Urinary bladder (tissue), 4 donors: ENCODE results near the gene OR2T12. TPM values are rescaled to one million over a fixed set of nuclear protein-coding genes. Genes with fewer than 3 reads are reported as not detected.
"Not testable (repeated sequence)": the region's sequence is repeated elsewhere in the genome, so short reads cannot be mapped to it uniquely, and the experiment has no call there.

Experiments used
- DNase-seq: peaks from one replicate; pipeline ENCODE4 v3.0.0-alpha.2; 2015; ENCODE audit errors: extremely low spot score
- H3K27ac ChIP-seq: one replicate; pipeline ENCODE4 v1.5.1; 2013; ENCODE audit warnings: low read depth, mild to moderate bottlenecking, moderate library complexity
- H3K36me3 ChIP-seq: one replicate; pipeline ENCODE4 v1.6.1; 2013; ENCODE audit warnings: mild to moderate bottlenecking, moderate library complexity; ENCODE audit not compliant: insufficient read depth
- H3K4me1 ChIP-seq: one replicate; pipeline ENCODE4 v1.6.1; 2013; ENCODE audit warnings: mild to moderate bottlenecking, moderate library complexity; ENCODE audit not compliant: insufficient read depth
- H3K4me3 ChIP-seq: one replicate; pipeline ENCODE4 v1.5.1; 2013; ENCODE audit warnings: low read depth, low read length
- WGBS: extraction: QIAGEN DNeasy Blood & Tissue Kit; methylation state at CpG from one replicate; pipeline ENCODE4 v1.1.7; 2013; 5-methylcytosine and 5-hydroxymethylcytosine counted together
- polyA plus RNA-seq: library from polyadenylated mRNA; stranded (reverse); fragments of 200-250 nt; gene quantifications from one replicate; pipeline ENCODE4 v1.2.3, GENCODE V29; 2013
- total RNA-seq: library from RNA; depleted of rRNA; stranded (reverse); fragments of >200 nt; gene quantifications from one replicate; pipeline ENCODE4 v1.2.3, GENCODE V29; 2014
- donor health status: healthy with polysubstance abuse.
- donor health status: healthy.

The OR2T12 gene
- total RNA-seq (not detected), polyA plus RNA-seq (not detected)

- Histone ChIP-seq H3K4me3 (no peak within 1 kb of the TSS), H3K4me1 (no peaks in the 10 kb centered on the region), H3K27ac (no peak within 1 kb of the TSS), H3K36me3 (no peaks in the 10 kb centered on the region)
- no peak for DNase-seq
- WGBS: 79% methylated on average over 1 of the region's 1 CpG
Measured at GRCh38 chr1:248303324-248303723, at the start of gene OR2T12. Gene OR2T12, minus strand, starts transcription at chr1:248303424. Its CDS starts 7,846 bp downstream, at chr1:248295578.

GRCh38 chr1:248348475-248348874 is 45.3 kb upstream of the OR2T12 start, which contains the start of gene OR14C36:
Gene OR14C36, plus strand, starts transcription at chr1:248348775. Its CDS starts 0 bp downstream, at chr1:248348775.
- WGBS: 63% methylated on average over 4 of the region's 4 CpGs
- Histone ChIP-seq H3K4me1 (no peaks in the 10 kb centered on the region), H3K4me3 (no peak within 1 kb of the TSS), H3K27ac (no peak within 1 kb of the TSS), H3K36me3 (no peaks in the 10 kb centered on the region)
- no peak for DNase-seq

- Histone ChIP-seq H3K27ac (no peak overlapping the region), H3K4me1 (no peaks in the 10 kb centered on the region), H3K36me3 (no peaks in the 10 kb centered on the region), H3K4me3 (no peak overlapping the region)
- WGBS: 39% methylated on average over 3 of the region's 3 CpGs
- no peak for DNase-seq
Measured at GRCh38 chr1:248343451-248343850, 40.2 kb upstream of the OR2T12 start.

GRCh38 chr1:248324468-248324867 is 21.2 kb upstream of the OR2T12 start, which contains the start of gene OR2M7:
Gene OR2M7, minus strand, starts transcription at chr1:248324568. Its CDS starts 0 bp downstream, at chr1:248324568.
- WGBS: 94% methylated on average over 1 of the region's 1 CpG
- no peaks in the 10 kb centered on the region for H3K4me1 ChIP-seq
- no peak within 1 kb of the TSS for H3K27ac ChIP-seq
- no peak within 1 kb of the TSS for H3K4me3 ChIP-seq
- DNase-seq: no peak
- H3K36me3 ChIP-seq: no peaks in the 10 kb centered on the region

- Histone ChIP-seq H3K4me1 (no peaks in the 10 kb centered on the region), H3K27ac (no peak overlapping the region), H3K36me3 (no peaks in the 10 kb centered on the region), H3K4me3 (no peak overlapping the region)
- WGBS: 81% methylated on average over 11 of the region's 11 CpGs
- no peak for DNase-seq
Measured at GRCh38 chr1:248316796-248317195, 13.6 kb upstream of the OR2T12 start.

GRCh38 chr1:248306740-248307139 is 3.5 kb upstream of the OR2T12 start:
- not testable (repeated sequence) for H3K4me3 ChIP-seq, H3K4me1 ChIP-seq, H3K36me3 ChIP-seq, H3K27ac ChIP-seq, DNase-seq
- 78% methylated on average over 15 of the region's 15 CpGs for WGBS

- Histone ChIP-seq H3K27ac (no peak overlapping the region), H3K4me3 (no peak overlapping the region), H3K4me1 (no peaks in the 10 kb centered on the region), H3K36me3 (no peaks in the 10 kb centered on the region)
- WGBS: 91% methylated on average over 19 of the region's 19 CpGs
- no peak for DNase-seq
Measured at GRCh38 chr1:248306103-248306502, 2.9 kb upstream of the OR2T12 start.

- H3K27ac ChIP-seq, H3K4me3 ChIP-seq, H3K36me3 ChIP-seq, DNase-seq, H3K4me1 ChIP-seq: not testable (repeated sequence)
- 78% methylated on average over 9 of the region's 9 CpGs for WGBS
Measured at GRCh38 chr1:248305672-248306071, 2.4 kb upstream of the OR2T12 start.

GRCh38 chr1:248288391-248288790 is 14.8 kb downstream of the OR2T12 start:
- no peaks in the 10 kb centered on the region for H3K36me3 ChIP-seq
- no peak for DNase-seq
- H3K27ac ChIP-seq: no peak overlapping the region
- H3K4me1 ChIP-seq: no peaks in the 10 kb centered on the region
- WGBS: 49% methylated on average over 6 of the region's 6 CpGs
- H3K4me3 ChIP-seq: no peak overlapping the region

- H3K27ac ChIP-seq: no peak within 1 kb of the TSS
- no peaks in the 10 kb centered on the region for H3K36me3 ChIP-seq
- 45% methylated on average over 1 of the region's 1 CpG for WGBS
- DNase-seq: no peak
- no peak within 1 kb of the TSS for H3K4me3 ChIP-seq
- H3K4me1 ChIP-seq: no peaks in the 10 kb centered on the region
Measured at GRCh38 chr1:248277876-248278275, 25.3 kb downstream of the OR2T12 start, which contains the start of gene OR2T33. Gene OR2T33, minus strand, starts transcription at chr1:248277976. Its CDS starts 4,162 bp downstream, at chr1:248273814.

- H3K27ac ChIP-seq, H3K4me1 ChIP-seq, H3K36me3 ChIP-seq, H3K4me3 ChIP-seq, DNase-seq: not testable (repeated sequence)
- 94% methylated on average over 11 of the region's 16 CpGs for WGBS
Measured at GRCh38 chr1:248273225-248273624, 30.0 kb downstream of the OR2T12 start.

- 58% methylated on average over 4 of the region's 4 CpGs for WGBS
- Histone ChIP-seq H3K4me1 (no peaks in the 10 kb centered on the region), H3K36me3 (no peaks in the 10 kb centered on the region), H3K27ac (no peak overlapping the region), H3K4me3 (no peak overlapping the region)
- no peak for DNase-seq
Measured at GRCh38 chr1:248268178-248268577, 35.0 kb downstream of the OR2T12 start.

GRCh38 chr1:248259309-248259708 is 43.9 kb downstream of the OR2T12 start:
- H3K4me3 ChIP-seq, H3K4me1 ChIP-seq, DNase-seq, H3K27ac ChIP-seq, H3K36me3 ChIP-seq: not testable (repeated sequence)
- WGBS: 68% methylated on average over 1 of the region's 1 CpG

GRCh38 chr1:248243204-248243603 is 60.0 kb downstream of the OR2T12 start:
- DNase-seq: no peak
- no peak overlapping the region for H3K27ac ChIP-seq
- H3K4me1 ChIP-seq: no peaks in the 10 kb centered on the region
- WGBS: 8% methylated on average over 14 of the region's 14 CpGs
- no peak overlapping the region for H3K4me3 ChIP-seq
- no peaks in the 10 kb centered on the region for H3K36me3 ChIP-seq
